ENCODE results near the gene RBFOX2. TPM values are rescaled to one million over a fixed set of nuclear protein-coding genes. Genes with fewer than 3 reads are reported as not detected.

The RBFOX2 gene
- total RNA-seq, 1 experiment from 2014 or later, result 91.1 TPM

DNA sequence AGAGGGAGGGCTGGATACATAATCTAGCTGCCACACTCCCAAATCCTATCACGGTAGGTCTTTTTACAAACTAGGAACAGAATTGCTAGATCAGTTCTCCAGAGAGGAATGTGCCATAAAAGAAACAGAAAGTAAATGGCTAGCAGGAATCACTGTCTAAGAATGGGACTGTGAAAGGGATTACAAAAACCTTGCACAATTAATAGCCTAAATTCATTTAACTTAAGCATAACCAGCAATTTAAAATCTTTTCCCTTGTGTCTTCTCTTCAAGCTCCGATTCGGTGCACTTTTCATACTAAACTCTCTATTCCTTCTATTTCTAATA, 275.8 kb downstream of the RBFOX2 start:
- intact Hi-C loops (cut with micrococcal nuclease; ENCODE audit: unreplicated experiment), result no loop called here
- Histone ChIP-seq H3K4me1 (no peaks in the 10 kb centered on the region), H3K9me3 (no peaks in the 10 kb centered on the region), H3K36me3 (ENCODE audit: control insufficient read depth, insufficient read depth, low read length) (0 out of 2 replicates have a peak, but pooled peaks cover 1% of the 10 kb centered on the region), H3K4me3 (ENCODE audit: low read depth, low read length) (no peak overlapping the region), H3K27me3 (replicated peaks; ENCODE audit: control insufficient read depth, insufficient read depth, low read length) (no peaks in the 10 kb centered on the region)
- no TSS peak for BruUV-seq (replicated peaks)
- H3K9me3 Mint-ChIP-seq (ENCODE audit: unreplicated experiment), result no peaks in the 10 kb centered on the region
- ChIA-PET POLR2A (no interaction called here), CTCF (no interaction called here)
- no peaks in the 10 kb centered on the region for H3K27me3 Mint-ChIP-seq (ENCODE audit: insufficient read depth, unreplicated experiment)
- H3K4me1 Mint-ChIP-seq (ENCODE audit: low read depth, unreplicated experiment), result peaks cover 6% of the 10 kb centered on the region
- peaks cover 37% of the 10 kb centered on the region for H3K36me3 Mint-ChIP-seq (ENCODE audit: insufficient read depth, unreplicated experiment)
- H3K4me3 Mint-ChIP-seq (ENCODE audit: unreplicated experiment), result no peak overlapping the region
- TF ChIP-seq CTCF (IDR thresholded peaks at IDR 0.05; ENCODE audit: insufficient read depth in 1 of 2, low read depth in 1 of 2, low read length in 1 of 2, severe bottlenecking in 1 of 2, unreplicated experiment in 1 of 2), result no peak
- no peak overlapping the region for H3K27ac Mint-ChIP-seq (ENCODE audit: unreplicated experiment)
- DNase-seq, result no peak

- Mint-ChIP-seq H3K27ac (ENCODE audit: unreplicated experiment) (no peak overlapping the region), H3K27me3 (ENCODE audit: insufficient read depth, unreplicated experiment) (no peaks in the 10 kb centered on the region), H3K4me1 (ENCODE audit: low read depth, unreplicated experiment) (peaks cover 6% of the 10 kb centered on the region), H3K4me3 (ENCODE audit: unreplicated experiment) (no peak overlapping the region), H3K36me3 (ENCODE audit: insufficient read depth, unreplicated experiment) (peaks cover 43% of the 10 kb centered on the region), H3K9me3 (ENCODE audit: unreplicated experiment) (no peaks in the 10 kb centered on the region)
- no peaks in the 10 kb centered on the region for H3K9me3 ChIP-seq
- no peaks in the 10 kb centered on the region for H3K27me3 ChIP-seq (replicated peaks; ENCODE audit: control insufficient read depth, insufficient read depth, low read length)
- no peak for DNase-seq
- BruUV-seq (replicated peaks), result no TSS peak
- no peak for TF ChIP-seq CTCF (IDR thresholded peaks at IDR 0.05; ENCODE audit: insufficient read depth in 1 of 2, low read depth in 1 of 2, low read length in 1 of 2, severe bottlenecking in 1 of 2, unreplicated experiment in 1 of 2)
- CTCF ChIA-PET, result no interaction called here
- POLR2A ChIA-PET, result no interaction called here
- intact Hi-C loops (cut with micrococcal nuclease; ENCODE audit: unreplicated experiment), result no loop called here
- no peaks in the 10 kb centered on the region for H3K4me1 ChIP-seq
- H3K36me3 ChIP-seq (ENCODE audit: control insufficient read depth, insufficient read depth, low read length), result 0 out of 2 replicates have a peak, but pooled peaks cover 1% of the 10 kb centered on the region
- H3K4me3 ChIP-seq (ENCODE audit: low read depth, low read length), result no peak overlapping the region
These were observed 276.4 kb downstream of the RBFOX2 start for GRCh38 chr22:35752006-35752862.

- Histone ChIP-seq H3K36me3 (ENCODE audit: control insufficient read depth, insufficient read depth, low read length) (0 out of 2 replicates have a peak, but pooled peaks cover 5% of the 10 kb centered on the region), H3K4me3 (ENCODE audit: low read depth, low read length) (no peak overlapping the region), H3K27me3 (replicated peaks; ENCODE audit: control insufficient read depth, insufficient read depth, low read length) (no peaks in the 10 kb centered on the region), H3K4me1 (no peaks in the 10 kb centered on the region), H3K9me3 (no peaks in the 10 kb centered on the region)
- ChIA-PET POLR2A (no interaction called here), CTCF (no interaction called here)
- no peaks in the 10 kb centered on the region for H3K4me1 Mint-ChIP-seq (ENCODE audit: low read depth, unreplicated experiment)
- peaks cover 47% of the 10 kb centered on the region for H3K36me3 Mint-ChIP-seq (ENCODE audit: insufficient read depth, unreplicated experiment)
- BruUV-seq (replicated peaks), result no TSS peak
- H3K4me3 Mint-ChIP-seq (ENCODE audit: unreplicated experiment), result no peak overlapping the region
- H3K9me3 Mint-ChIP-seq (ENCODE audit: unreplicated experiment), result no peaks in the 10 kb centered on the region
- no peak for DNase-seq
- TF ChIP-seq CTCF (IDR thresholded peaks at IDR 0.05; ENCODE audit: insufficient read depth in 1 of 2, low read depth in 1 of 2, low read length in 1 of 2, severe bottlenecking in 1 of 2, unreplicated experiment in 1 of 2), result no peak
- H3K27me3 Mint-ChIP-seq (ENCODE audit: insufficient read depth, unreplicated experiment), result no peaks in the 10 kb centered on the region
- intact Hi-C loops (cut with micrococcal nuclease; ENCODE audit: unreplicated experiment), result no loop called here
- no peak overlapping the region for H3K27ac Mint-ChIP-seq (ENCODE audit: unreplicated experiment)
These were observed 278.8 kb downstream of the RBFOX2 start for GRCh38 chr22:35749808-35750207.

Measured in Caco-2 (cell line).